MM.1S (cell line): ENCODE data around the gene MED16.

Experiments
- DNase-seq: peaks from one replicate; pipeline ENCODE4 v3.0.0-alpha.2; 2015
- H2AFZ ChIP-seq: fragments of 300-600 bp; sonication (generic); 2 replicates; pipeline ENCODE4 v1.6.0; 2016; ENCODE audit warnings: antibody characterized with exemption, low read length
- H3F3A ChIP-seq: fragments of 300-600 bp; sonication (generic); 2 replicates; pipeline ENCODE4 v1.6.1; 2016; ENCODE audit warnings: mild to moderate bottlenecking, antibody characterized with exemption, low read length, moderate library complexity, mixed read lengths; ENCODE audit not compliant: insufficient read depth
- H3K27ac ChIP-seq: fragments of 300-600 bp; sonication (generic); 2 replicates; pipeline ENCODE4 v1.5.1; 2016; ENCODE audit warnings: mild to moderate bottlenecking, low read length
- H3K27me3 ChIP-seq: fragments of 300-600 bp; sonication (generic); replicated peaks from 2 replicates; pipeline ENCODE4 v1.6.0; 2016; ENCODE audit warnings: low read length; ENCODE audit not compliant: insufficient read depth
- H3K36me3 ChIP-seq: fragments of 300-600 bp; sonication (generic); replicated peaks from 2 replicates; pipeline ENCODE4 v1.6.1; 2016; ENCODE audit warnings: mild to moderate bottlenecking, low read length, mixed read lengths; ENCODE audit not compliant: insufficient read depth
- H3K4me1 ChIP-seq: fragments of 300-600 bp; sonication (generic); 2 replicates; pipeline ENCODE4 v1.6.1; 2016; ENCODE audit warnings: low read length, mixed read lengths
- H3K4me2 ChIP-seq: fragments of 300-600 bp; sonication (generic); 2 replicates; pipeline ENCODE4 v1.6.0; 2016; ENCODE audit warnings: low read depth, low read length
- H3K4me3 ChIP-seq: fragments of 300-600 bp; sonication (generic); 2 replicates; pipeline ENCODE4 v1.5.1; 2016; ENCODE audit warnings: low read length, mixed read lengths
- H3K79me2 ChIP-seq: fragments of 300-600 bp; sonication (generic); 2 replicates; pipeline ENCODE4 v1.6.1; 2016; ENCODE audit warnings: mixed run types, low read length, mixed read lengths
- H3K9ac ChIP-seq: fragments of 300-600 bp; sonication (generic); 2 replicates; pipeline ENCODE4 v1.6.1; 2016; ENCODE audit warnings: low read length, mixed read lengths
- H3K9me2 ChIP-seq: fragments of 300-600 bp; sonication (generic); replicated peaks from 2 replicates; pipeline ENCODE4 v1.6.1; 2016; ENCODE audit warnings: mild to moderate bottlenecking, low read length, mixed read lengths; ENCODE audit not compliant: insufficient read depth
- H3K9me3 ChIP-seq: fragments of 300-600 bp; sonication (generic); replicated peaks from 2 replicates; pipeline ENCODE4 v1.6.1; 2016; ENCODE audit warnings: mild to moderate bottlenecking, low read length, mixed read lengths; ENCODE audit not compliant: insufficient read depth
- H4K20me1 ChIP-seq: fragments of 300-600 bp; sonication (generic); 2 replicates; pipeline ENCODE4 v1.6.1; 2016; ENCODE audit warnings: mild to moderate bottlenecking, low read length, moderate library complexity, mixed read lengths; ENCODE audit not compliant: insufficient read depth
- EZH2 ChIP-seq: fragments of 300-600 bp; sonication (generic); optimal IDR thresholded peaks from 2 replicates; pipeline ENCODE3; 2017; ENCODE audit warnings: low read depth, mild to moderate bottlenecking, antibody characterized with exemption, low read length, mixed read lengths
- EZH2phosphoT487 ChIP-seq: fragments of 300-600 bp; sonication (generic); IDR thresholded peaks from 2 replicates; pipeline ENCODE4 v1.6.1; 2018; ENCODE audit warnings: antibody characterized with exemption, low read length
- TF ChIP-seq, protein P1 (sequence below): fragments of 300-600 bp; sonication (generic); IDR thresholded peaks from 2 replicates; pipeline ENCODE4 v1.5.1; 2016; ENCODE audit warnings: antibody characterized with exemption, low read length, mixed read lengths

MED16 gene

GRCh38 chr19:827314-827709 is 65.7 kb downstream of the MED16 start:
- no peak overlapping the region for H3K27ac ChIP-seq
- no peaks in the 10 kb centered on the region for H3K36me3 ChIP-seq
- H2AFZ ChIP-seq = no peak overlapping the region
- no peaks in the 10 kb centered on the region for H3F3A ChIP-seq
- H3K4me2 ChIP-seq = no peak overlapping the region
- TF ChIP-seq EZH2 (no peak), EZH2phosphoT487 (no peak)
- TF ChIP-seq, protein P1, sequence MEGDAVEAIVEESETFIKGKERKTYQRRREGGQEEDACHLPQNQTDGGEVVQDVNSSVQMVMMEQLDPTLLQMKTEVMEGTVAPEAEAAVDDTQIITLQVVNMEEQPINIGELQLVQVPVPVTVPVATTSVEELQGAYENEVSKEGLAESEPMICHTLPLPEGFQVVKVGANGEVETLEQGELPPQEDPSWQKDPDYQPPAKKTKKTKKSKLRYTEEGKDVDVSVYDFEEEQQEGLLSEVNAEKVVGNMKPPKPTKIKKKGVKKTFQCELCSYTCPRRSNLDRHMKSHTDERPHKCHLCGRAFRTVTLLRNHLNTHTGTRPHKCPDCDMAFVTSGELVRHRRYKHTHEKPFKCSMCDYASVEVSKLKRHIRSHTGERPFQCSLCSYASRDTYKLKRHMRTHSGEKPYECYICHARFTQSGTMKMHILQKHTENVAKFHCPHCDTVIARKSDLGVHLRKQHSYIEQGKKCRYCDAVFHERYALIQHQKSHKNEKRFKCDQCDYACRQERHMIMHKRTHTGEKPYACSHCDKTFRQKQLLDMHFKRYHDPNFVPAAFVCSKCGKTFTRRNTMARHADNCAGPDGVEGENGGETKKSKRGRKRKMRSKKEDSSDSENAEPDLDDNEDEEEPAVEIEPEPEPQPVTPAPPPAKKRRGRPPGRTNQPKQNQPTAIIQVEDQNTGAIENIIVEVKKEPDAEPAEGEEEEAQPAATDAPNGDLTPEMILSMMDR = no peak
- peaks cover 84% of the 10 kb centered on the region for H3K27me3 ChIP-seq
- H3K4me3 ChIP-seq = no peak overlapping the region
- H3K9me3 ChIP-seq = no peaks in the 10 kb centered on the region
- no peak for DNase-seq
- no peaks in the 10 kb centered on the region for H3K79me2 ChIP-seq
- no peaks in the 10 kb centered on the region for H3K4me1 ChIP-seq
- H3K9me2 ChIP-seq = no peaks in the 10 kb centered on the region
- no peak overlapping the region for H3K9ac ChIP-seq
- H4K20me1 ChIP-seq = no peaks in the 10 kb centered on the region

DNA sequence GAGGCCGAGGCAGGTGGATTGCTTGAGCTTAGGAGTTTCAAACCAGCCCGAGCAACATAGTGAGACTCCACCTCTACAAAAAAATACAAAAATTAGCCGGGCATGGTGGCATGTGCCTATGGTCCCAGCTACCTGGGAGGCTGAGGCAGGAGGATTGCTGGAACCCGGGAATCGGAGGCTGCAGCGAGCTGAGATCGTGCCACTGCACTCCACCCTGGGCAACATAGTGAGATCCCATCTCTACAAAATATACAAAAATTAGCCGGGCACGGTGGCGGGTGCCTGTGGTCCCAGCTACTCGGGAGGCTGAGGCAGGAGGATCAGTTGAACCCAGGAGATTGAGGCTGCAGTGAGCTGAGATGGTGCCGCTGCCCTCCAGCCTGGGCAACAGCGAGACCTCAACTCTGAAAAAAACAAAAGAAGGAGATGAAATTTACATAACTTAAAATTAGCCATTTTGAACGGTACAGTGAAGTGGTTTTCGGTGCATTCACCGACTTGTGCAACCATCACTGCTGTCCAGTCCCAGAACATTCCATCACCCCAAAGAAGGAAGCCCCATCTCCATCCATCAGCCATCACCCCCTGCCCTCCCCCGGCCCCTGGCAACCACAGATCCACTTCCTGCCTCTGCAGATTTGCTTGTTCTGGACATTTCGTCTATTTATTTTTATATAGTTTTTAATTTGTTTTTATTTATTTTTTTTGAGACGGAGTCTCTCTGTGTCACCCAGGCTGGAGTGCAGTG is 66.9 kb downstream of the MED16 start:
- Histone ChIP-seq H2AFZ (no peak overlapping the region), H3K4me3 (no peak overlapping the region), H3K9me3 (no peaks in the 10 kb centered on the region), H3K9ac (no peak overlapping the region), H3K4me2 (no peak overlapping the region), H3K27ac (no peak overlapping the region), H3K4me1 (no peaks in the 10 kb centered on the region), H3K27me3 (peaks cover 73% of the 10 kb centered on the region), H3K79me2 (no peaks in the 10 kb centered on the region), H3K9me2 (no peaks in the 10 kb centered on the region), H3F3A (no peaks in the 10 kb centered on the region), H3K36me3 (no peaks in the 10 kb centered on the region), H4K20me1 (no peaks in the 10 kb centered on the region)
- DNase-seq = no peak
- TF ChIP-seq, protein P1 = no peak

GRCh38 chr19:824885-825284 is 68.1 kb downstream of the MED16 start:
- Histone ChIP-seq H3K36me3 (no peaks in the 10 kb centered on the region), H3K27ac (no peak overlapping the region), H3K4me3 (no peak overlapping the region), H3K27me3 (peaks cover 61% of the 10 kb centered on the region), H3K4me2 (no peak overlapping the region), H3K9ac (no peak overlapping the region), H3K9me3 (no peaks in the 10 kb centered on the region), H3K79me2 (no peaks in the 10 kb centered on the region), H3F3A (no peaks in the 10 kb centered on the region), H2AFZ (no peak overlapping the region), H3K4me1 (no peaks in the 10 kb centered on the region), H3K9me2 (no peaks in the 10 kb centered on the region), H4K20me1 (no peaks in the 10 kb centered on the region)
- no peak for TF ChIP-seq EZH2phosphoT487
- TF ChIP-seq, protein P1 = no peak
- no peak for TF ChIP-seq EZH2
- DNase-seq = no peak
